ENCODE measurements around the gene ERBB4.

The ERBB4 gene

DNA sequence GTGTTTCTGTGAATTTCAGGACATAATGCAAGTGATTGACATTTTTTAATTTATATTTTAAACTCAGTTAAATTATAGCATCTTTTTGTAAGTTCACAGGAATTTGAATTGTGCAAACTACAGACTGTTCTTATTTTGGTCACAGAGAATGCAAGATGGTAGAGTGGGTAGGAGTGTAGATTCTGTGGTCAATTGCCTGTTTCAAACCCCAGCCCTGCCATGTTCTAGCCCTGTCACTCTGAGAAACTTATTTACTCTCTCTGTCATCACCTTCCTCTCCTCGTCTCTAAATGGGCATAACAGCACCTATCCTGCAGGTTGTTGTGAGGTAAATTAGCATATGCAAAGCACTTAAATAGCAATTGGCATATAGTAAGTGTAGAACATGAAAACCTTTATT lies 1102.4 kb downstream of the ERBB4 start:
- Histone ChIP-seq H3K4me3 (ENCODE audit: low read depth, low read length) (no peak overlapping the region), H3K27ac (ENCODE audit: low read depth, low read length) (no peak overlapping the region), H3K27me3 (ENCODE audit: control insufficient read depth, insufficient read depth, low read length) (no peaks in the 10 kb centered on the region), H3K36me3 (ENCODE audit: control insufficient read depth, insufficient read depth, low read length) (no peaks in the 10 kb centered on the region), H3K4me1 (ENCODE audit: control insufficient read depth, insufficient read depth, low read length) (peaks cover 8% of the 10 kb centered on the region; the same call in 1 of the 2 replicates), H3K9ac (ENCODE audit: low read depth, low read length) (no peak overlapping the region), H3K9me3 (ENCODE audit: control insufficient read depth, insufficient read depth, low read length) (no peaks in the 10 kb centered on the region)

DNA sequence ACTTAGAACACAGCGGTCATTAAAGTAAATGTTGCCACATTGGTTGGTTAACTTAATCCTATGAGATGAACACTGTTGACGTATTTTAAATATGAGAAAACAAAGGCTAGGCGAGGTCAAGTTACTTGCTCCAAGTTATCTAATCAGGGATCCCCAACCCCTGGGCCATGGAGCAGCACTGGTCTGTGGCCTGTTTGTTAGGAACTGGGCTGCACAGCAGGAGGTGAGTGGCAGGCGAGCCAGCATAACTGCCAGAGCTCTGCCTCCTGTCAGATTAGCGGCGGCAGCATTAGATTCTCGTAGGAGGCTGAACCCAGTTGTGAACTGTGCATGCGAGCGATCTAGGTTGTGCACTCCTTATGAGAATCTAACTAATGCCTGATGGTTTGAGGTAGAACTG lies 1103.3 kb downstream of the ERBB4 start:
- Histone ChIP-seq H3K4me1 (ENCODE audit: control insufficient read depth, insufficient read depth, low read length) (peaks cover 8% of the 10 kb centered on the region; the same call in 1 of the 2 replicates), H3K27ac (ENCODE audit: low read depth, low read length) (no peak overlapping the region), H3K4me3 (ENCODE audit: low read depth, low read length) (no peak overlapping the region), H3K27me3 (ENCODE audit: control insufficient read depth, insufficient read depth, low read length) (no peaks in the 10 kb centered on the region), H3K9me3 (ENCODE audit: control insufficient read depth, insufficient read depth, low read length) (no peaks in the 10 kb centered on the region), H3K9ac (ENCODE audit: low read depth, low read length) (no peak overlapping the region), H3K36me3 (ENCODE audit: control insufficient read depth, insufficient read depth, low read length) (no peaks in the 10 kb centered on the region)

- no peaks in the 10 kb centered on the region for H3K36me3 ChIP-seq (ENCODE audit: control insufficient read depth, insufficient read depth, low read length)
- no peak overlapping the region for H3K9ac ChIP-seq (ENCODE audit: low read depth, low read length)
- peaks cover 8% of the 10 kb centered on the region; the same call in 1 of the 2 replicates for H3K4me1 ChIP-seq (ENCODE audit: control insufficient read depth, insufficient read depth, low read length)
Measured at GRCh38 chr2:211434773-211435172, 1103.8 kb downstream of the ERBB4 start.

DNA sequence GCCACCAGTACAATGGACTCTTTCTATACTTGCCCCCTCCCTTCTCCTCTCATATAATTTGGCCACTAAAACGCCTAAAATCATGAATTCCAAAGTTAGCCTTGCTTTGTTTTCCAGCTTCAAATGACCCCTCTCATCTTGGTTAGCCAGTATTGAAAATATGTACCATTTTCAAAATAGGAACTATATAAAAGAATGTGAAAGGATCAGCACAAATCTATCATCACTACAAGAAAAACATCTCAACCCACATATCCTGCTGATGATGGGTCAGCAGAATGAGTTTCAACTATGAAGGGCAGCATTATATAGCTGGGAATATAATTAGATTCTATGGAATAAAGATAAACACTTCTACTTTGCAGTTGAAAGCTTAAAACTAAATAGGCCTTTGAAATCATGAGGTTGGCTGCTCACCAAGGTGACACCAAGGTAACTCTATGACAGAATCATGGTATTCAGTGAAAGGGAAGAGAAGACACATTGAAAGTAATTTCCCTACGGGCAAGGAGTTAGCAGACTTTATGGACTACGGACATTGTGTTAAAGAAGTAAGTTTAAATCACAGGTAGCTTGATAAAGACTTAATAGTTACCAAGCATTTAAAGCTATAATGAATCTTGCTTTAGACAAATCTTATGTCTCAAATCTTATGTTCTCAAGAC lies 1109.2 kb downstream of the ERBB4 start:
- Histone ChIP-seq H3K27ac (ENCODE audit: low read depth, low read length) (no peak overlapping the region), H3K4me3 (ENCODE audit: low read depth, low read length) (no peak overlapping the region), H3K27me3 (ENCODE audit: control insufficient read depth, insufficient read depth, low read length) (no peaks in the 10 kb centered on the region), H3K9ac (ENCODE audit: low read depth, low read length) (no peak overlapping the region), H3K4me1 (ENCODE audit: control insufficient read depth, insufficient read depth, low read length) (no peaks in the 10 kb centered on the region), H3K9me3 (ENCODE audit: control insufficient read depth, insufficient read depth, low read length) (no peaks in the 10 kb centered on the region), H3K36me3 (ENCODE audit: control insufficient read depth, insufficient read depth, low read length) (no peaks in the 10 kb centered on the region)

More at GRCh38 chr2:211434773-211435172, 1103.8 kb downstream of the ERBB4 start:
- H3K27ac ChIP-seq (ENCODE audit: low read depth, low read length), result no peak overlapping the region
- H3K9me3 ChIP-seq (ENCODE audit: control insufficient read depth, insufficient read depth, low read length), result no peaks in the 10 kb centered on the region
- H3K27me3 ChIP-seq (ENCODE audit: control insufficient read depth, insufficient read depth, low read length), result no peaks in the 10 kb centered on the region
- no peak overlapping the region for H3K4me3 ChIP-seq (ENCODE audit: low read depth, low read length)

- Histone ChIP-seq H3K27me3 (ENCODE audit: control insufficient read depth, insufficient read depth, low read length) (no peaks in the 10 kb centered on the region), H3K4me3 (ENCODE audit: low read depth, low read length) (no peak overlapping the region), H3K9me3 (ENCODE audit: control insufficient read depth, insufficient read depth, low read length) (no peaks in the 10 kb centered on the region), H3K9ac (ENCODE audit: low read depth, low read length) (no peak overlapping the region), H3K4me1 (ENCODE audit: control insufficient read depth, insufficient read depth, low read length) (no peaks in the 10 kb centered on the region), H3K36me3 (ENCODE audit: control insufficient read depth, insufficient read depth, low read length) (no peaks in the 10 kb centered on the region), H3K27ac (ENCODE audit: low read depth, low read length) (no peak overlapping the region)
Measured at GRCh38 chr2:211426240-211426639, 1112.4 kb downstream of the ERBB4 start.

GRCh38 chr2:211423018-211423417 lies 1115.6 kb downstream of the ERBB4 start:
- H3K9me3 ChIP-seq (ENCODE audit: control insufficient read depth, insufficient read depth, low read length), result no peaks in the 10 kb centered on the region
- no peak overlapping the region for H3K9ac ChIP-seq (ENCODE audit: low read depth, low read length)
- no peaks in the 10 kb centered on the region for H3K4me1 ChIP-seq (ENCODE audit: control insufficient read depth, insufficient read depth, low read length)
- no peak overlapping the region for H3K4me3 ChIP-seq (ENCODE audit: low read depth, low read length)
- no peak overlapping the region for H3K27ac ChIP-seq (ENCODE audit: low read depth, low read length)
- H3K27me3 ChIP-seq (ENCODE audit: control insufficient read depth, insufficient read depth, low read length), result no peaks in the 10 kb centered on the region
- H3K36me3 ChIP-seq (ENCODE audit: control insufficient read depth, insufficient read depth, low read length), result no peaks in the 10 kb centered on the region

- Histone ChIP-seq H3K36me3 (ENCODE audit: control insufficient read depth, insufficient read depth, low read length) (no peaks in the 10 kb centered on the region), H3K4me3 (ENCODE audit: low read depth, low read length) (no peak overlapping the region), H3K27me3 (ENCODE audit: control insufficient read depth, insufficient read depth, low read length) (no peaks in the 10 kb centered on the region), H3K27ac (ENCODE audit: low read depth, low read length) (no peak overlapping the region), H3K4me1 (ENCODE audit: control insufficient read depth, insufficient read depth, low read length) (no peaks in the 10 kb centered on the region), H3K9me3 (ENCODE audit: control insufficient read depth, insufficient read depth, low read length) (no peaks in the 10 kb centered on the region), H3K9ac (ENCODE audit: low read depth, low read length) (no peak overlapping the region)
Measured at GRCh38 chr2:211417544-211417943, 1121.1 kb downstream of the ERBB4 start.

- Histone ChIP-seq H3K27me3 (ENCODE audit: control insufficient read depth, insufficient read depth, low read length) (no peaks in the 10 kb centered on the region), H3K9me3 (ENCODE audit: control insufficient read depth, insufficient read depth, low read length) (no peaks in the 10 kb centered on the region), H3K9ac (ENCODE audit: low read depth, low read length) (no peak overlapping the region), H3K36me3 (ENCODE audit: control insufficient read depth, insufficient read depth, low read length) (no peaks in the 10 kb centered on the region), H3K4me1 (ENCODE audit: control insufficient read depth, insufficient read depth, low read length) (no peaks in the 10 kb centered on the region), H3K27ac (ENCODE audit: low read depth, low read length) (no peak overlapping the region), H3K4me3 (ENCODE audit: low read depth, low read length) (no peak overlapping the region)
Measured at GRCh38 chr2:211416373-211416772, 1122.2 kb downstream of the ERBB4 start.

DNA sequence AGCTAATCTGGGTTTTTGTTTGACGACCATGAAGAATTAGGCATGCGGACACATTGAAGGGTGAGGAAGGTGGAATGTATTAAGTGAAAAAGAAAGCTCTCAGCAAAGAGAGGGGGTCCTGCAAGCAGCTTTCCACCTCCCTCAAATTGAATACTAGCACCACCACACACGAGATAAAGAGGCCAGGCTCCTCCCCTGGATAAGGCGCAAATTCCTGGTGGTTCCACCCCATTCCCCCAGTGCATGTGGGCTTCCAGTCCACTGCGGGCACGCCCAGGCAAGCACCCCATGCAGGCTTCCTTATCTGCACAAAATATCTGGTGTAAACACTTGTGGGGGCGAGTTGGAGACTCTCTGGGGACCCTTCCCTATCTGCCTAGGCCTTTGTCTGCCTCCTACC lies 1124.9 kb downstream of the ERBB4 start:
- Histone ChIP-seq H3K36me3 (ENCODE audit: control insufficient read depth, insufficient read depth, low read length) (no peaks in the 10 kb centered on the region), H3K9me3 (ENCODE audit: control insufficient read depth, insufficient read depth, low read length) (no peaks in the 10 kb centered on the region), H3K27me3 (ENCODE audit: control insufficient read depth, insufficient read depth, low read length) (no peaks in the 10 kb centered on the region), H3K4me3 (ENCODE audit: low read depth, low read length) (no peak overlapping the region), H3K27ac (ENCODE audit: low read depth, low read length) (no peak overlapping the region), H3K4me1 (ENCODE audit: control insufficient read depth, insufficient read depth, low read length) (no peaks in the 10 kb centered on the region), H3K9ac (ENCODE audit: low read depth, low read length) (no peak overlapping the region)

DNA sequence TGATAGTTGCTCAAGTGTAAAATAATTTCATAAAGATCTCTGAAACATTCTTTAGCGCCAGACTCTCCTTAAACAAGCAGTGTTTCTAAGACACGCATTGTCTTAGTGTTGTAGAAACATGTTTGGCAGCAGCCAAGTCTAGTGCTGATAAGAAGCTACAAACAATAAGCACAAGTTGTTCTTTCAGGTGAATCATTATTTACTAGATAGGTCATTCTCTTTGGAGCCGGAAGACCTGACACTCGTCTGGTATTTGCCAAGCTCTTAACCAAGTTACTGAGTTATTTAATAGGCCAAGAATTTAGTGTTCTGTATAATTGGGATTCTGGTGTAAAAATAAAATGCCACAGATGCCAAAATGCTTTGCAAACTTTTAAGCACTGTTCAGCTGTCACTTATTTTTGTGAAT lies 1130.1 kb downstream of the ERBB4 start:
- Histone ChIP-seq H3K27ac (ENCODE audit: low read depth, low read length) (peak overlapping the region; percentile 33), H3K36me3 (ENCODE audit: control insufficient read depth, insufficient read depth, low read length) (no peaks in the 10 kb centered on the region), H3K9me3 (ENCODE audit: control insufficient read depth, insufficient read depth, low read length) (no peaks in the 10 kb centered on the region), H3K4me3 (ENCODE audit: low read depth, low read length) (no peak overlapping the region), H3K4me1 (ENCODE audit: control insufficient read depth, insufficient read depth, low read length) (no peaks in the 10 kb centered on the region), H3K9ac (ENCODE audit: low read depth, low read length) (no peak overlapping the region), H3K27me3 (ENCODE audit: control insufficient read depth, insufficient read depth, low read length) (no peaks in the 10 kb centered on the region)

GRCh38 chr2:211407076-211407475 lies 1131.5 kb downstream of the ERBB4 start:
- Histone ChIP-seq H3K4me3 (ENCODE audit: low read depth, low read length) (no peak overlapping the region), H3K27ac (ENCODE audit: low read depth, low read length) (no peak overlapping the region), H3K36me3 (ENCODE audit: control insufficient read depth, insufficient read depth, low read length) (no peaks in the 10 kb centered on the region), H3K9me3 (ENCODE audit: control insufficient read depth, insufficient read depth, low read length) (no peaks in the 10 kb centered on the region), H3K9ac (ENCODE audit: low read depth, low read length) (no peak overlapping the region), H3K4me1 (ENCODE audit: control insufficient read depth, insufficient read depth, low read length) (no peaks in the 10 kb centered on the region), H3K27me3 (ENCODE audit: control insufficient read depth, insufficient read depth, low read length) (no peaks in the 10 kb centered on the region)

All from HUES48 (cell line).